ENCODE measurements around the gene CBLN1.
"Not testable (repeated sequence)": the region's sequence is repeated elsewhere in the genome, so short reads cannot be mapped to it uniquely, and the experiment has no call there.

CBLN1 gene

DNA sequence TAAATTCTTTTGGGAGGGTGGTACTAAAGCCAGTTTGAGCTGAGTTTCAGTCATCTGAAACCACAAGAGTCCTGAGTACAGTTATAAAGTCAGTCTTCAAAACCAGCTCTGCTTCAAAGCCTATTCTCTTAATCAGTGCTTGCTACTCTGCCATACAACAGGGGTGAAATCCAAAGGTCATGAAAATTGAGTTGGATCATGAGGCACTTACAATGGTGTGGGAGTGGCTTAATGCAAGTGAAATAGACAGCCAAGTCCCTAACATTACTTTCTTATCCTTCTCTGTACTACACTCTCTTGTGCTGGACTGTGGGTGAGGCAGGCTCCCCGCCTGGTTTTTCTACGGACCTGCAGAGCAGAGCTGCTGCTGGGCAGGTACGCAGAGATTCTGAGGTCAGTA lies 12.4 kb downstream of the CBLN1 start:
- no peak for ATAC-seq
- no peak for DNase-seq
- H3K4me1 Mint-ChIP-seq = no peaks in the 10 kb centered on the region
- H3K27ac Mint-ChIP-seq = no peak overlapping the region
- H3K4me3 Mint-ChIP-seq = no peak overlapping the region
- H3K9me3 Mint-ChIP-seq = peaks cover under 1% of the 10 kb centered on the region
- peaks cover 22% of the 10 kb centered on the region for H3K27me3 Mint-ChIP-seq
- H3K36me3 Mint-ChIP-seq (ENCODE audit: low read depth) = no peaks in the 10 kb centered on the region

DNA sequence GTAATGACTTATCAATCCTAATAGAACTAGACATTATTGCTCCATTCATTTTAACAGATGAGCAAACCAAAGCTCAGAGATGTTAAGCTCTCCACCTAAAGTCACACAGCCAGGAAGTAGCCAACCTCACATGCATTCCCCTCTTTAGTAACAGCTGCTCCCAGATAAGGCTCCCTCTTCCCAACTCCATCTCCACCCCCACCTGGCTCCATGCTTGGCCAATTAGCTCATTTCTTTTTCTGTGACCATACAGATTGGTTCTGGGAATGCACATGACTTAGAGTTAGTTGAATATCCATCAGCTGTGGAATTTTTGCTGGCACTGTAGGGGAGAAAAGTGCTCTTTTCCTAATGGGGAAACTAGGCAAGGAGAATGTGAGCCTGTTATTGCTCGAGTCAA lies 13.0 kb downstream of the CBLN1 start:
- Mint-ChIP-seq H3K36me3 (ENCODE audit: low read depth) (no peaks in the 10 kb centered on the region), H3K27ac (no peak overlapping the region), H3K27me3 (peaks cover 16% of the 10 kb centered on the region), H3K4me1 (no peaks in the 10 kb centered on the region), H3K4me3 (no peak overlapping the region), H3K9me3 (peaks cover 4% of the 10 kb centered on the region)
- DNase-seq = no peak
- ATAC-seq = no peak

DNA sequence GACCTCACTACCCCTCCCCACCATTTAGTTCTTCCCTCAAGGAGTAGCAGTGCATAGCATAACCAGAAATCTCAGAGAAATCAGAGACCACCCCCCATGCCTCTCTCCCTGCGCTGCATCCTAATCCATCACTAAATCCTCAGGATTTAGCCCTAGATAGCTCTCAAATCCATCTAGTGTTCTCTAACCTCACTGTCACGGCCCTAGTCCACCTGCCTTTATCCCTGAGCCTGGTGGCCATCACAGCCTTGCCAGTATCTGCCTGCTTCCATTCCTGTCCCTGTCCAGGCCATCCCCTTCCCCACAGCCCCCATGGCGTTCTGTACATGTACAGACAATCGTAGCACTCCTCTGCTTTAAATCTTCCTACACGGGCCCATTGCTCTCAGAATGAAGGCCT lies 19.1 kb downstream of the CBLN1 start:
- Mint-ChIP-seq H3K9me3 (peaks cover 4% of the 10 kb centered on the region), H3K27me3 (no peaks in the 10 kb centered on the region), H3K4me3 (no peak overlapping the region), H3K27ac (no peak overlapping the region), H3K36me3 (ENCODE audit: low read depth) (no peaks in the 10 kb centered on the region), H3K4me1 (no peaks in the 10 kb centered on the region)
- no peak for ATAC-seq
- no peak for DNase-seq

DNA sequence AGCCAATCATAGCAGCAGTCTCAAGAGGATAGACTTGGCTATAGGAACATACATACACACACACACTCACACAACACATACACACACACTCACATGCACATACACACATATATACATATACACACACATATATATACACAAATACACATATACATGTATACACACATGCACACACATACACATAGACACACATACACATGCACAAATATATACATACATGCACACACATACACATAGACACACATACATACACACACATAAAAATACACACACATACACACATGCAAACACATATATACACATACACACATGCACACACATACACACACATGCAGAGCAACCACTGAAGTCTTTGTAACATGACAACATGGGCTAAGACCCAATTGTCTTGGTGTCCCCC lies 19.7 kb downstream of the CBLN1 start:
- Mint-ChIP-seq H3K36me3 (ENCODE audit: low read depth) (no peaks in the 10 kb centered on the region), H3K4me1 (no peaks in the 10 kb centered on the region), H3K27ac (no peak overlapping the region), H3K4me3 (no peak overlapping the region), H3K27me3 (no peaks in the 10 kb centered on the region), H3K9me3 (peaks cover 4% of the 10 kb centered on the region)
- ATAC-seq = no peak
- DNase-seq = no peak

DNA sequence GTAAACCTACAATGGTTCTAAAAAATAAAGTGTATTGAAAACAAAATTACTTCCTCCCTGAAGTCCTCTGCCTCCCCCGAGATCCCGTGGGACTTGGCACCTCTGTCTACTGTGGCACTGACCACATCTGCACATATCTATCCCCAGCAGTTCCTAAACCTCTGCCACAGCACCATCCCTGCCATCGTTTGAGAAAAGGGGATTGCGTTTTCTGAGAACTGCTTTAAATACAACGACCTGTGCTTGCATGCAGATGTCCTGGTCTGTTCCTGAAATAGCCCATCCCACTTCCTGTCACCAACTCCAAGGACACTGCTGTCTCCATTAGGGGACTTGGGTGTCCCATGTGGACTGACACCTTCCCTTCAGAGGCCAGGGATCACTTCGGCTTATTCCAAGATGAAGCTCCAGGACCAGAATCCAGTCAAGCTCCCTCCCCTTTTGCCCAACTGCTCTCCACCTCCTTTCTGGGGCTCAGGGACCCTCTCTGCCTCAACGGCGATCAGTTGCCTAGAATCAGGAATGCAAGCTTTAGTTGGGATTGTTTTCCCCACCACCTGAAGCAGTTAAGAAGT lies 20.6 kb downstream of the CBLN1 start:
- DNase-seq (no peak), ATAC-seq (no peak)
- no peaks in the 10 kb centered on the region for H3K27me3 Mint-ChIP-seq
- H3K36me3 Mint-ChIP-seq (ENCODE audit: low read depth) = no peaks in the 10 kb centered on the region
- H3K4me3 Mint-ChIP-seq = no peak overlapping the region
- no peaks in the 10 kb centered on the region for H3K4me1 Mint-ChIP-seq
- H3K27ac Mint-ChIP-seq = no peak overlapping the region
- peaks cover 4% of the 10 kb centered on the region for H3K9me3 Mint-ChIP-seq

DNA sequence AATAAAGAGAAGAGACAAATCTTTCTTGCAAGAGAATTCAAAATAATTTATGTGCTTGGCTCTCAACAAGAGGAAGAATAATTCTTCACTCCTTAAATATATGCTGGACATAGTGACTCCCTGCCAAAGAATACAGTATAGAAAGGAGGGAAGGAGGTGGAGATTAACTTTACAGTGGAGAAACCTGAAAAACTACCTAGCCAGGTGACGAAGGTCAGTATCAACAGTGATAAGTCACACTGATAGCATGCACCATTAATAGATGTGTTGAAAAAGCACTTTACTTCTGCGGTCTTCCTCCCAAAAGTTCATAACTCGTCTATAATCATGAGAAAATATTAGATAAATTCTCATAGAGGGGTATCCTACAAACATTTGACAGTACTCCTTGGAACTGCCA lies 21.4 kb downstream of the CBLN1 start:
- no peaks in the 10 kb centered on the region for H3K27me3 Mint-ChIP-seq

DNA sequence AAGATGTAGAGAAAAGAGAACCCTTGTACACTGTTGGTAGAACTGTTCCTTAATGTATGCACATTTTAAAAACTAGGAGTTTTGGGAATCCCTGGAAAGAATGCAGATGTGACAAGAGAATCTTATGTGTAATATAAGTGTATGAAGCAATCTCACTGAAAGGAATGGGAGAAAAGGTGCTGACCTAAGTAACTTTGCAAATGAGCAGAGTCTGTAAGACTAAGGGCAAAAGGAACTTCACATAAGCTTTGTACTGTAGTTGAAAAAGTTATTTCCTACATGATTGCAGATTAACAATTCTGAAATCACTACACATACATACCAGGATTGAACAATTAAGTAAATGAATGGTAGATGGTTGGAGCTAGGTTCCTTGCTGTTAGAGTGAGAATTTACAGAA lies 22.3 kb downstream of the CBLN1 start:
- DNase-seq (no peak), ATAC-seq (no peak)
- H3K4me1 Mint-ChIP-seq = no peaks in the 10 kb centered on the region
- peaks cover 12% of the 10 kb centered on the region for H3K9me3 Mint-ChIP-seq
- H3K27me3 Mint-ChIP-seq = no peaks in the 10 kb centered on the region
- H3K27ac Mint-ChIP-seq = no peak overlapping the region
- H3K4me3 Mint-ChIP-seq = no peak overlapping the region
- H3K36me3 Mint-ChIP-seq (ENCODE audit: low read depth) = no peaks in the 10 kb centered on the region

More for the DNA sequence above, 21.4 kb downstream of the CBLN1 start:
- no peaks in the 10 kb centered on the region for H3K36me3 Mint-ChIP-seq (ENCODE audit: low read depth)
- H3K4me3 Mint-ChIP-seq = no peak overlapping the region
- DNase-seq (no peak), ATAC-seq (no peak)
- peaks cover 11% of the 10 kb centered on the region for H3K9me3 Mint-ChIP-seq
- H3K27ac Mint-ChIP-seq = no peak overlapping the region
- H3K4me1 Mint-ChIP-seq = no peaks in the 10 kb centered on the region

DNA sequence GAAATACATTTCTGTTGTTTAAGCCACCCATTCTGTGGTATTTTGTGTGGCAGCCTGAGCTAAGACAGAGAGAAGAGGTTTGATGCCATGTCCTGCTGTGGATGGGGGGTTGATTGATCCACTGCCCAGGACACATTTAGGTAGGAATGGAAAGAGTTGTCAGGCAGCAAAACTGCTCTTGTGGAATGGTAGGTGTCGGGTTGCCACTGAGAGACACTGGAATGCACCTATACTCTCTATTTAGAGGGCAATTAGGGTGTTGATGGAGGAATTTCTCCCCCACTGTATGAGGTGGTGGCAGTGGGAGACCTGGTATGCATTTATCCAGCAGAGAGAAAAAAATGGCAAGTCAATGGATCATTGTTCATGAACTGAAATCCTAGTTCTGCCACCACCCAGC lies 30.9 kb downstream of the CBLN1 start:
- ATAC-seq (no peak), DNase-seq (no peak)
- H3K4me1 Mint-ChIP-seq = no peaks in the 10 kb centered on the region
- no peaks in the 10 kb centered on the region for H3K36me3 Mint-ChIP-seq (ENCODE audit: low read depth)
- no peak overlapping the region for H3K4me3 Mint-ChIP-seq
- H3K27ac Mint-ChIP-seq = no peak overlapping the region
- peaks cover 10% of the 10 kb centered on the region for H3K9me3 Mint-ChIP-seq
- peaks cover 7% of the 10 kb centered on the region for H3K27me3 Mint-ChIP-seq

DNA sequence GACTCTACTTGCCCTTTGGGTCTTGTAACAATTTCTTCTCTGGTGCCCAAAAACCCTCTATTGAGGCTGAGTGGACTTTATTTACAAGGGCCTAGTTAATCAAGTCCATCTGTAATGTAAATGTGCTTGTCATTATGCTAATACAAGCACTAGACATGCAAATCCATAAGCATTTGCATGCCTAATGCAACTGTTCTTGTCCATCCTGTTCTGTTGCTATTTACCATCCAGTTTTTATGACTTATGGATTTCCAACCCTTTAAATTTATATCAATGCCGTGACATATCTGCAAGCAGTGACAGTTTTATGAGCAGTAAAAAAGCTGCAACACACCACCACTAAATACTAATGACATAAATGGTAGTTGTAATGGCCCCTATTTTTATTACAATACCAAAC lies 33.4 kb downstream of the CBLN1 start:
- peaks cover 5% of the 10 kb centered on the region for H3K9me3 Mint-ChIP-seq
- H3K4me1 Mint-ChIP-seq = no peaks in the 10 kb centered on the region
- no peak overlapping the region for H3K4me3 Mint-ChIP-seq
- H3K27ac Mint-ChIP-seq = no peak overlapping the region
- DNase-seq (no peak), ATAC-seq (no peak)
- H3K27me3 Mint-ChIP-seq = peaks cover 5% of the 10 kb centered on the region
- H3K36me3 Mint-ChIP-seq (ENCODE audit: low read depth) = no peaks in the 10 kb centered on the region

DNA sequence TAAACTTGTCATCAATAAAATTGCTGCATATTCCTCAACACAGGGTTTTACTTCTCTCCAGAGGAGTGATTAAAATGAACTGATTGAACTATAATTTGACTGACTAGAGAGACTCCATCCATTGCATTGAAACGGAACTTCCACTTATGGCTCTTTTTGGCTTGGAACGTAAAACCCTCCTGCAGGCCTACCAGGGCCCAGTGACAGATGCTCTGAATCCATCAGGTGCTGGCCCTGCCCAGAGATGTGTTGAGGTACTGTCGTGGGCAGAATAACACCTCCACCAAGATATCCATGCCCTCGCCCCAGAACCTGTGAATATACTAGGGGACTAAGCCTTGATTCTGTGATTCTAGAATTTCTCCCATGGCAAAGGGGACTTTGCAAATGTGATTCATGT lies 45.4 kb downstream of the CBLN1 start:
- no peaks in the 10 kb centered on the region for H3K36me3 Mint-ChIP-seq (ENCODE audit: low read depth)
- H3K9me3 Mint-ChIP-seq = no peaks in the 10 kb centered on the region
- H3K4me1 Mint-ChIP-seq = no peaks in the 10 kb centered on the region
- no peaks in the 10 kb centered on the region for H3K27me3 Mint-ChIP-seq
- ATAC-seq = no peak
- no peak overlapping the region for H3K27ac Mint-ChIP-seq
- no peak for DNase-seq
- H3K4me3 Mint-ChIP-seq = no peak overlapping the region

DNA sequence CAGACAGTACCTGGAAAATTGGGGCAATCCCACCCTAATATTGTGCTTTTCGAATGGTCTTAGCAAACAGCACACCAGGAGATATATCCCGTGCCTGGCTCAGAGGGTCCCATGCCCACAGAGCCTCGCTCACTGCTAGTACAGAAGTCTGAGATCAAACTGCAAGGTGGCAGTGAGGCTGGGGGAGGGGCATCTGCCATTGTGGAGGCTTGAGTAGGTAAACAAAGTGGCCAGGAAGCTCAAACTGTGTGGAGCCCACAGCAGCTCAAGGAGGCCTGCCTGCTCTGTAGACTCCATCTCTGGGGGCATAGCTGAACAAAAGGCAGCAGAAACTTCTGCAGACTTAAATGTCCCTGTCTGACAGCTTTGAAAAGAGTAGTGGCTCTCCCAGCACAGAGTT lies 53.3 kb downstream of the CBLN1 start:
- H3K9me3 Mint-ChIP-seq; ATAC-seq; H3K36me3 Mint-ChIP-seq (ENCODE audit: low read depth); H3K27me3 Mint-ChIP-seq; H3K4me3 Mint-ChIP-seq; DNase-seq; H3K27ac Mint-ChIP-seq; H3K4me1 Mint-ChIP-seq: not testable (repeated sequence)
